ENCODE results near the gene HHIPL2.
"Not testable (repeated sequence)": the region's sequence is repeated elsewhere in the genome, so short reads cannot be mapped to it uniquely, and the experiment has no call there.

Gene HHIPL2

GRCh38 chr1:222539951-222540597 lies 7.8 kb downstream of the HHIPL2 start:
- DNase-seq: no peak

GRCh38 chr1:222535455-222535854 lies 12.4 kb downstream of the HHIPL2 start:
- no peak for DNase-seq

GRCh38 chr1:222530852-222531251 lies 17.1 kb downstream of the HHIPL2 start:
- no peak for DNase-seq

- no peak for DNase-seq
These were observed 18.0 kb downstream of the HHIPL2 start for GRCh38 chr1:222529916-222530315.

DNA sequence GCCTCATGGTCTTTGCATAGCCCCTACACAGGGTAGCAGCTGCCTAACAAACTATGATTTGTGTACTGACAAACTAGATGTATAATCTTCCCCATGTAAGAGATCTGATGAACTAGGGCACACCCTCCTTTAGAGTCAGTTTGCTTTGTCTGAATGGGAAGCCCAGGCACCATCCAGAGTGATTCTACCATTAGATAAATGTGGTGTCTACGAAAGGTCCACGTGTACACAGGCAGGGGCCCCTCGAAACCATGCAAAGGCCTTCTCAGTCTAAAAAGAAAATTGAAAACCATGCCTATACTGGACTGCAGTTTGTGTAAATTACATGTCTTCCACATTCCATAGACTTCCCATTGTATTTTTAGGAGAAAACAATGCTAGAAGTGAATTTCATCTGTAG lies 18.7 kb downstream of the HHIPL2 start:
- no peak for DNase-seq

- no peak for DNase-seq
These were observed 22.0 kb downstream of the HHIPL2 start for GRCh38 chr1:222525951-222526350.

DNA sequence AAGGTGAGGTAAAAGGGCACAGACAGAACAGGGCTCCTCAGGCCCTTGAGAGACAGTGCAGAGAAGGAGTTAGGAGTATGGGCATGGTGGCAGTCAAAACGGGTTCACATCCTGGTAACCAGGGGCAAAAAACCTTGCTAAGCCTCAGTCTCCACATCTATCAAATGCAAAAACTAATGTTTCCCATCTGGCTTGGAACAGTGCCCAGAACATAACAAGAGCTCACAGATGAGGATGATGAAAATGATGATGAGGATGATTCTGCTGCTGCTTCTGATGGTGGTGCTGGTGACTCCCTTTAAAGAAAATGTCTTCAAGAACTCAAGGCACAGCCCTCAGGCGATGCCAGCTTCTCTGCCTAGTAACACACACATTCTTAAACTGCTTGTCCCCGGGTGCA lies 24.1 kb downstream of the HHIPL2 start:
- DNase-seq: no peak

DNA sequence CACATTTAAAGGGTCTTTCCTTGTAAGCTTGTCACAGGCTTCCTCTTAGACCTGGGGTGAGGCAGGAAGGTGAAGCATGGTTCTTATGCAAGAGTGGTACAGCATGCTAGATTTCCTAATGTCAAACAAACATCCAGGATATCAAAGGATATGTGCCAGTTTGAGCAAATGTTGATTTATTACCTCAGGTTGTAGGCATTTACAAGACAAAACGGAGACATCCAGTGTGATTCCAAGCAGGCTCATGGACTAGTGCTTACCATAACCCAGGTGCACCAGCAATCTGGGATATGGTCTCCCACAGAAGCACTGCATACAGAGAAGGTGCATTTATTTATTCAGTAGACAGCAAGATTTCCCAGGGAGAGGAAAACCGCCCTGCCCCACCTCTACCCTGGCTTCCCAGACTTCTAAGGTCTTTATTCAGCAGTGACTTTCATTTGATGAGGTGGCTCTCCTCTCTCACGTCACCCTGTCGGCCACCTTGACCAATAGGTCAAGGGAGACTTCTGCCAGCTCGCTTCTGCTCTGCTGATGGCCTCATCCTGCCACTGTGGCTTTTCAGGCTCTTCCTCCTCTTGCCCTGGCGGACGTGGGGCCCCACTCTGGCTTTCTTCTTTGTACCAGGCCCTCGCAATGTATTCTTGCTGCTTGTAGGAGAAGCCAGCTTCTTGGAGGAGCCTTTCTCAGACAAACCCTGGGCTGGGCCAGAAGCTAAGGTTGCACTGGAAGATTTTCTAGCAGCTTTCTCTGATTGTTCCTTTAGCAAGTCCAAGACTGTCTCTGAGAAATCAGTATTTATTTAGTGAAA lies 25.6 kb downstream of the HHIPL2 start:
- DNase-seq: no peak

GRCh38 chr1:222521299-222522104 lies 26.4 kb downstream of the HHIPL2 start:
- no peak for DNase-seq

DNA sequence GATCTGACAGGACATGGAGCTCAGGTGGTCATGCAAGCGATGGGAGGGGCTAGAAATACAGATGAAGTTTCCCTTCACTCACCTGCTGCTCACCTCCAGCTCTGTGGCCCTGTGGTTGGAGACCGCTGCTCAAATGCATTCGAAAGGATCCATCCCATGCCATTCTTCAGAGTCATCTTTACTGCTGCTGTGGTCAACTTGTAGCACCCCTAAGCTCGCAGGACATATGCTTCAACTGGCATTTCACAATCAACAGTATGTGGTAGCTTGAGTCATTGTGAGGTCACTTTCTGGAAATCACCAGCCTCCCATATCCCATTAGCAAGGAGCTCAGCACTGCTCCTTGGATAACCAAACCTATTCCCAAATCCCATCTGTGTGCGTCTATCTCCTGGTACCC lies 58.4 kb downstream of the HHIPL2 start:
- DNase-seq: not testable (repeated sequence)

GRCh38 chr1:222487774-222488173 lies 60.1 kb downstream of the HHIPL2 start:
- not testable (repeated sequence) for DNase-seq

- not testable (repeated sequence) for DNase-seq
These were observed 63.9 kb downstream of the HHIPL2 start for GRCh38 chr1:222484005-222484404.

DNA sequence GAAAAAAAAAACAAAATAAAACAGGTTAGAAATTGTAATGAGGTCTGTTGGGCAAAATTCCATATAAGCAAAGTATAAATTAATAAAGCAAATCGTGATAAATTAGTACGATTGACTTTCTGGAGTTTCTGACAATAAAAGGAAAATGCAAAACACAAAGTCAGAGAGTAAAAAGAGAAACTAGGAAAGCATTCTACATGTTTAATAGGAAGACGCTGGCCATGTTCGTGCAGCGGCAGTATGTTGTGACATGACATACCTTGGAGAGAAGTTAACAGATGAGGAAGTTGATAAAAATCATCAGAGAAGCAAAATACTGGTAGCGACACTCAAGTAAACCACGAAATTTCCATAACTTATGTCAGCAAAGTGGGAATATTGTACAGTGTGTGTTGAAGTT lies 68.3 kb downstream of the HHIPL2 start:
- not testable (repeated sequence) for DNase-seq

DNA sequence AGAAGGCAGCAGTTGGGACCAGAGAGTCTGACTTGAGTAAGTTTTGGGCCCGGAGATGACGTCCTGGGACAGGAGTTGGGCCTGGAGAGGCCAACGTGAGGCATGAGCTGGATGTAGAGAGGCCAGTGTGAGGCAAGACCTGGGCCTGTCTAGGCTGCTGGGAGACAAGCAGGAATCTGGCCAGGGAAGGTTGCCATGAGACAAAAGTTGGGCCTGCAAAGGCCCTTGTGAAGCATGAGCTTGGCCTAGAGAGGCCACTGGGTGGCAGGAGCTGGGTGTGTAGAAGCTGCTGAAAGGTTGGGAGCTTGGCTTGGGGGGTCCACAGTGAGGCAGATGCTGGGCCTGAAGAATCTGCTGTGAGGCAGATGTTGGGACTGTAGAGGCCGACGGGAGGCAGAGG lies 71.5 kb downstream of the HHIPL2 start:
- not testable (repeated sequence) for DNase-seq

DNA sequence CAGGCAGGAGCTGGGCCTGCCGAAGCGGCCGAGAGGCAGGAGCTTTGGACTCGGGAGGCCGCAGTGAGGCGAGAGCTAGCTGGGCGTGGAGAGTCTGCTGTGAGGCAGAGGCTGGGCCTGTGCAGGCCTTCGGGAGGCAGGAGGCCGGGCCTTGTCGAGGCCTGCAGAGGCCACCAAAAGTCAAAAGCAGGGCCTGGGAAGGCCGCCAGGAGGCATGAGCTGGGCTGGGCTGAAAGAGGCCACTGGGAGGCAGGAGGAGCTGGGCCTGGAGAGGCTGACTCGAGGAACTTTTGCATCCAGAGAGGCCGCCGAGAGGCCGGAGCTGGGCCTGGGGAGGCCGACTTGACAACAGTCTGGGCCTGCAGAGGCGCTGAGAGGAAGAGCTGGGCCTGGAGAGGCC lies 74.2 kb downstream of the HHIPL2 start:
- not testable (repeated sequence) for DNase-seq

GRCh38 chr1:222472776-222473540 lies 74.9 kb downstream of the HHIPL2 start:
- not testable (repeated sequence) for DNase-seq

Data from right forelimb (tissue), 1 donor.